Measurements from ENCODE around the gene SIGLEC5.

GRCh38 chr19:51568456-51568855 is 61.7 kb downstream of the SIGLEC5 start:
- TF ChIP-seq, protein P1, sequence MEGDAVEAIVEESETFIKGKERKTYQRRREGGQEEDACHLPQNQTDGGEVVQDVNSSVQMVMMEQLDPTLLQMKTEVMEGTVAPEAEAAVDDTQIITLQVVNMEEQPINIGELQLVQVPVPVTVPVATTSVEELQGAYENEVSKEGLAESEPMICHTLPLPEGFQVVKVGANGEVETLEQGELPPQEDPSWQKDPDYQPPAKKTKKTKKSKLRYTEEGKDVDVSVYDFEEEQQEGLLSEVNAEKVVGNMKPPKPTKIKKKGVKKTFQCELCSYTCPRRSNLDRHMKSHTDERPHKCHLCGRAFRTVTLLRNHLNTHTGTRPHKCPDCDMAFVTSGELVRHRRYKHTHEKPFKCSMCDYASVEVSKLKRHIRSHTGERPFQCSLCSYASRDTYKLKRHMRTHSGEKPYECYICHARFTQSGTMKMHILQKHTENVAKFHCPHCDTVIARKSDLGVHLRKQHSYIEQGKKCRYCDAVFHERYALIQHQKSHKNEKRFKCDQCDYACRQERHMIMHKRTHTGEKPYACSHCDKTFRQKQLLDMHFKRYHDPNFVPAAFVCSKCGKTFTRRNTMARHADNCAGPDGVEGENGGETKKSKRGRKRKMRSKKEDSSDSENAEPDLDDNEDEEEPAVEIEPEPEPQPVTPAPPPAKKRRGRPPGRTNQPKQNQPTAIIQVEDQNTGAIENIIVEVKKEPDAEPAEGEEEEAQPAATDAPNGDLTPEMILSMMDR (IDR thresholded peaks at IDR 0.05; ENCODE audit: insufficient read depth, low read depth, low read length) = no peak
- TF ChIP-seq EZH2 (IDR thresholded peaks at IDR 0.05; ENCODE audit: insufficient read depth, low read length) = no peak
